ENCODE results near the gene FANCC. TPM values are rescaled to one million over a fixed set of nuclear protein-coding genes. Genes with fewer than 3 reads are reported as not detected.
A peak's percentile ranks its signal among the peaks of the same experiment; 100 is the strongest.
"Not testable (repeated sequence)": the region's sequence is repeated elsewhere in the genome, so short reads cannot be mapped to it uniquely, and the experiment has no call there.

FANCC gene
- polyA plus RNA-seq, 12 donors = 12.3 to 21.9 (median 16.5) TPM; not detected in 1

- DNase-seq = no peak
Measured at GRCh38 chr9:95284162-95285080, 33.1 kb downstream of the FANCC start.

GRCh38 chr9:95283673-95284072 lies 33.8 kb downstream of the FANCC start:
- DNase-seq = no peak

GRCh38 chr9:95282332-95282731 lies 35.2 kb downstream of the FANCC start:
- DNase-seq = no peak

- no peak for DNase-seq
Measured at GRCh38 chr9:95280745-95281144, 36.8 kb downstream of the FANCC start.

GRCh38 chr9:95277509-95277908 lies 40.0 kb downstream of the FANCC start:
- no peak for DNase-seq

- DNase-seq = no peak
Measured at GRCh38 chr9:95276395-95276954, 41.0 kb downstream of the FANCC start.

- not testable (repeated sequence) for DNase-seq
Measured at GRCh38 chr9:95274160-95274559, 43.3 kb downstream of the FANCC start.

- DNase-seq = no peak
Measured at GRCh38 chr9:95273369-95274022, 44.0 kb downstream of the FANCC start.

GRCh38 chr9:95272830-95273229 lies 44.7 kb downstream of the FANCC start:
- DNase-seq = no peak

- no peak for DNase-seq
Measured at GRCh38 chr9:95270790-95271189, 46.7 kb downstream of the FANCC start.

- DNase-seq = not testable (repeated sequence)
Measured at GRCh38 chr9:95269803-95270773, 47.4 kb downstream of the FANCC start.

GRCh38 chr9:95268681-95269080 lies 48.8 kb downstream of the FANCC start:
- peak; percentile 6 for DNase-seq

- no peak for DNase-seq
Measured at GRCh38 chr9:95266649-95267048, 50.9 kb downstream of the FANCC start.

- DNase-seq = no peak
Measured at GRCh38 chr9:95265960-95266359, 51.5 kb downstream of the FANCC start.

- peak; percentile 7 for DNase-seq
Measured at GRCh38 chr9:95264954-95265615, 52.4 kb downstream of the FANCC start.

- DNase-seq = no peak
Measured at GRCh38 chr9:95261890-95262289, 55.6 kb downstream of the FANCC start.

- peak; percentile 15 for DNase-seq
Measured at GRCh38 chr9:95250462-95251221, 66.9 kb downstream of the FANCC start.

GRCh38 chr9:95249986-95250385 lies 67.5 kb downstream of the FANCC start:
- no peak for DNase-seq

- DNase-seq = no peak
Measured at GRCh38 chr9:95246547-95246946, 71.0 kb downstream of the FANCC start.

GRCh38 chr9:95242613-95243012 lies 74.9 kb downstream of the FANCC start:
- no peak for DNase-seq
